GM21367 (cell line): ENCODE data around the gene ACER3.
"Not testable (repeated sequence)": the region's sequence is repeated elsewhere in the genome, so short reads cannot be mapped to it uniquely, and the experiment has no call there.

ENCODE experiments used
- ATAC-seq: cut with Tn5 transposase; IDR thresholded peaks from one replicate; pipeline ENCODE4 v1.9.1; 2021; ENCODE audit not compliant: unreplicated experiment

ACER3 gene

GRCh38 chr11:77036398-77036797 lies 175.7 kb downstream of the ACER3 start:
- no peak for ATAC-seq

GRCh38 chr11:77037057-77037456 lies 176.3 kb downstream of the ACER3 start:
- ATAC-seq = no peak

GRCh38 chr11:77038029-77038824 lies 177.5 kb downstream of the ACER3 start:
- no peak for ATAC-seq

- ATAC-seq = no peak
These were observed 178.2 kb downstream of the ACER3 start for GRCh38 chr11:77038825-77039326.

- no peak for ATAC-seq
These were observed 179.0 kb downstream of the ACER3 start for GRCh38 chr11:77039491-77040400.

GRCh38 chr11:77040401-77040777 lies 179.7 kb downstream of the ACER3 start:
- no peak for ATAC-seq

- ATAC-seq = no peak
These were observed 180.2 kb downstream of the ACER3 start for GRCh38 chr11:77040889-77041288.

GRCh38 chr11:77042111-77042726 lies 181.5 kb downstream of the ACER3 start:
- ATAC-seq = no peak

GRCh38 chr11:77044356-77044755 lies 183.6 kb downstream of the ACER3 start:
- no peak for ATAC-seq

- ATAC-seq = no peak
These were observed 184.2 kb downstream of the ACER3 start for GRCh38 chr11:77044886-77045285.

- no peak for ATAC-seq
These were observed 185.4 kb downstream of the ACER3 start for GRCh38 chr11:77046060-77046501.

GRCh38 chr11:77047007-77047927 lies 186.5 kb downstream of the ACER3 start:
- ATAC-seq = peak; percentile 72

GRCh38 chr11:77047928-77048446 lies 187.3 kb downstream of the ACER3 start:
- ATAC-seq = not testable (repeated sequence)

GRCh38 chr11:77049026-77049425 lies 188.3 kb downstream of the ACER3 start:
- no peak for ATAC-seq

- ATAC-seq = no peak
These were observed 190.8 kb downstream of the ACER3 start for GRCh38 chr11:77051511-77051910.

- no peak for ATAC-seq
These were observed 191.8 kb downstream of the ACER3 start for GRCh38 chr11:77052518-77052917.

GRCh38 chr11:77053217-77054015 lies 192.7 kb downstream of the ACER3 start:
- ATAC-seq = no peak

GRCh38 chr11:77054084-77054483 lies 193.4 kb downstream of the ACER3 start:
- ATAC-seq = no peak

GRCh38 chr11:77055101-77055561 lies 194.4 kb downstream of the ACER3 start:
- no peak for ATAC-seq
